Measurements from ENCODE around the gene DNAH10.

DNA sequence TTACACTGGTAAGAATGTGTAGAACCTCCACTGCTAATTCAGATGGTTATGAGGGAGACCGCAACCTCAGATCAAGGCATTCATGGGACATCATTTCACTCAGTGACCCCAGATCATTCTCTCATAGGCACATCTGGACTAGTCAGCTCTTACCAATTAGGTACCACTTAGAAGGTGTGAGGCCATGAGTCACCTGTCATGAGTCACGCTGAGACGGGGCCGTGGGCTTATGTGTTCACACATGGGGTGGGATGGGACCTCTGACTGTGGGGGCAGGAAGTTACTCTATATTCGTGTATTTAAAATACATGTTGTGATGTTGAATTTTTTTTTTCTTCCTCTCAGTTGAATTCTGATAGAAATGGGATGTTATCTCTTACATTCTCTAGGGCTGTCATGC lies 154.6 kb downstream of the DNAH10 start:
- TF ChIP-seq, protein P1, sequence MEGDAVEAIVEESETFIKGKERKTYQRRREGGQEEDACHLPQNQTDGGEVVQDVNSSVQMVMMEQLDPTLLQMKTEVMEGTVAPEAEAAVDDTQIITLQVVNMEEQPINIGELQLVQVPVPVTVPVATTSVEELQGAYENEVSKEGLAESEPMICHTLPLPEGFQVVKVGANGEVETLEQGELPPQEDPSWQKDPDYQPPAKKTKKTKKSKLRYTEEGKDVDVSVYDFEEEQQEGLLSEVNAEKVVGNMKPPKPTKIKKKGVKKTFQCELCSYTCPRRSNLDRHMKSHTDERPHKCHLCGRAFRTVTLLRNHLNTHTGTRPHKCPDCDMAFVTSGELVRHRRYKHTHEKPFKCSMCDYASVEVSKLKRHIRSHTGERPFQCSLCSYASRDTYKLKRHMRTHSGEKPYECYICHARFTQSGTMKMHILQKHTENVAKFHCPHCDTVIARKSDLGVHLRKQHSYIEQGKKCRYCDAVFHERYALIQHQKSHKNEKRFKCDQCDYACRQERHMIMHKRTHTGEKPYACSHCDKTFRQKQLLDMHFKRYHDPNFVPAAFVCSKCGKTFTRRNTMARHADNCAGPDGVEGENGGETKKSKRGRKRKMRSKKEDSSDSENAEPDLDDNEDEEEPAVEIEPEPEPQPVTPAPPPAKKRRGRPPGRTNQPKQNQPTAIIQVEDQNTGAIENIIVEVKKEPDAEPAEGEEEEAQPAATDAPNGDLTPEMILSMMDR (IDR thresholded peaks at IDR 0.05; ENCODE audit: poor library complexity) = no peak
- no peak for TF ChIP-seq EZH2 (IDR thresholded peaks at IDR 0.05; ENCODE audit: borderline replicate concordance)
